Frontal cortex (tissue), 4 donors: ENCODE results near the gene TMOD2. TPM values are rescaled to one million over a fixed set of nuclear protein-coding genes. Genes with fewer than 3 reads are reported as not detected.

Source experiments
- DNase-seq, 2 donors: peaks; one replicate each; pipeline ENCODE4 v3.0.0; 2012; ENCODE audit warnings: low spot score in 2 of 2
- FAIRE-seq: peaks from 2 replicates; lab custom pipeline; 2012; peaks lifted over from hg19 to GRCh38; lab: Jason Lieb, UNC
- small RNA-seq: library from RNA; depleted of rRNA; stranded (forward); fragments of <200 nt; gene quantifications from one replicate; pipeline ENCODE3, GENCODE V24; 2014
- total RNA-seq: library from RNA; depleted of rRNA; stranded (reverse); fragments of >200 nt; gene quantifications from one replicate; pipeline ENCODE4 v1.2.3, GENCODE V29; 2014
- donor health status: control.
- donor health status: control.
- donor health status: control.

TMOD2 gene
- total RNA-seq, 1 donor from 2014 or later, result 198 TPM

GRCh38 chr15:51844747-51845426 lies 93.5 kb downstream of the TMOD2 start:
- FAIRE-seq, result no peak

GRCh38 chr15:51846066-51846462 lies 94.7 kb downstream of the TMOD2 start:
- FAIRE-seq, result no peak

More at GRCh38 chr15:51844747-51845426, 93.5 kb downstream of the TMOD2 start:
- DNase-seq, result no peak

GRCh38 chr15:51846463-51847230 lies 95.2 kb downstream of the TMOD2 start:
- DNase-seq (no peak), FAIRE-seq (no peak)

More at GRCh38 chr15:51846066-51846462, 94.7 kb downstream of the TMOD2 start:
- DNase-seq, result no peak

GRCh38 chr15:51848811-51849210 lies 97.4 kb downstream of the TMOD2 start:
- no peak for FAIRE-seq
- no peak for DNase-seq

- DNase-seq (no peak), FAIRE-seq (no peak)
Observed at GRCh38 chr15:51849860-51850259, 98.5 kb downstream of the TMOD2 start.

GRCh38 chr15:51853998-51854397 lies 102.6 kb downstream of the TMOD2 start:
- DNase-seq, result no peak
- no peak for FAIRE-seq

- FAIRE-seq, result no peak
- no peak for DNase-seq
Observed at GRCh38 chr15:51855612-51856011, 104.2 kb downstream of the TMOD2 start.

- DNase-seq, result no peak
- no peak for FAIRE-seq
Observed at GRCh38 chr15:51856714-51857380, 105.5 kb downstream of the TMOD2 start.

- FAIRE-seq (no peak), DNase-seq (no peak)
Observed at GRCh38 chr15:51861557-51862359, 110.4 kb downstream of the TMOD2 start.

GRCh38 chr15:51863131-51863530 lies 111.7 kb downstream of the TMOD2 start:
- DNase-seq (no peak), FAIRE-seq (no peak)

GRCh38 chr15:51864408-51865056 lies 113.1 kb downstream of the TMOD2 start:
- FAIRE-seq (no peak), DNase-seq (no peak)

- FAIRE-seq, result no peak
- DNase-seq, result no peak
Observed at GRCh38 chr15:51865317-51865716, 113.9 kb downstream of the TMOD2 start.

Small RNA genes lying within 50 kb of the gene (small RNA-seq; reads per million reads assigned to genes)
- gene AC090971.5 (not detected), gene RF00017 (not detected)

Other genes starting within 250 kb of the TMOD2 start
- gene DMXL2, start 128.8 kb upstream of the TMOD2 start, total RNA-seq, result 147 TPM
- 37.9 TPM for gene SCG3, start 70.1 kb upstream of the TMOD2 start, total RNA-seq
- gene LYSMD2, start 13.9 kb upstream of the TMOD2 start, total RNA-seq, result 30.6 TPM
- 76.2 TPM for gene TMOD3, start 78.1 kb downstream of the TMOD2 start, total RNA-seq
- gene LEO1, start 220.2 kb downstream of the TMOD2 start, total RNA-seq, result 47.7 TPM